A549 (cell line): ENCODE measurements around the gene GPRC6A. TPM values are rescaled to one million over a fixed set of nuclear protein-coding genes. Genes with fewer than 3 reads are reported as not detected.
A peak's percentile ranks its signal among the peaks of the same experiment; 100 is the strongest.

ENCODE experiments used
- ATAC-seq, 2 experiments: fragments of 200-7000 bp in 1 of 2; fragments of >200 bp in 1 of 2; cut with Nextera tagmentation in 1 of 2; cut with Tn5 transposase in 1 of 2; 3 replicates each; pipeline versions ENCODE4 v1.8.0 to v1.9.1; 2018 to 2020; ENCODE audit warnings: mild to moderate bottlenecking in 1 of 2, moderate library complexity in 1 of 2
- CTCF ChIA-PET: fragments of 300-600 bp; sonication (Branson Sonifier 250); formaldehyde crosslinking; extraction: SDS; loops from one replicate; lab custom pipeline; 2021; ENCODE audit warnings: antibody characterized with exemption, inconsistent platforms; lab: Yijun Ruan, JAX
- POLR2A ChIA-PET: fragments of 350-600 bp; formaldehyde crosslinking; extraction: SDS; loops from one replicate; lab custom pipeline; 2021; ENCODE audit warnings: antibody characterized with exemption, inconsistent platforms; lab: Yijun Ruan, JAX
- DNase-seq, 2 experiments: peaks; one replicate each; pipeline versions ENCODE4 v3.0.0 to v3.0.0-alpha.2; 2011 to 2016; ENCODE audit warnings: low read depth in 1 of 2, low spot score in 1 of 2
- FAIRE-seq: peaks from 2 replicates; lab custom pipeline; 2011; peaks lifted over from hg19 to GRCh38; lab: Jason Lieb, UNC
- H3K27ac ChIP-seq, 2 experiments: fragments of >200 bp; sonication (Bioruptor Twin); formaldehyde crosslinking; 3 replicates each; pipeline ENCODE4 v1.5.1; 2016 to 2017
- H3K4me1 ChIP-seq: fragments of >200 bp; sonication (Bioruptor Twin); formaldehyde crosslinking; 3 replicates; pipeline ENCODE4 v1.6.1; 2016
- H3K4me2 ChIP-seq: fragments of >200 bp; sonication (Bioruptor Twin); formaldehyde crosslinking; 3 replicates; pipeline ENCODE4 v1.6.1; 2016
- H3K4me3 ChIP-seq: fragments of >200 bp; sonication (Bioruptor Twin); formaldehyde crosslinking; 3 replicates; pipeline ENCODE4 v1.5.1; 2016
- H3K9me3 ChIP-seq: fragments of >200 bp; sonication (Bioruptor Twin); formaldehyde crosslinking; 3 replicates; pipeline ENCODE4 v1.6.1; 2016
- CHD2 ChIP-seq: fragments of 150-350 bp; IDR thresholded peaks from 2 replicates; pipeline ENCODE4 v1.6.1; 2014; ENCODE audit warnings: low read length; ENCODE audit not compliant: partially characterized antibody
- CHD4 ChIP-seq: fragments of 200-600 bp; sonication (generic); IDR thresholded peaks from 2 replicates; pipeline ENCODE4 v1.6.1; 2016; ENCODE audit warnings: antibody characterized with exemption, mild to moderate bottlenecking, borderline replicate concordance
- EP300 ChIP-seq, 2 experiments: fragments of >200 bp; sonication (Bioruptor Twin); formaldehyde crosslinking; IDR thresholded peaks; 2 replicates in 1 of 2; 3 replicates in 1 of 2; pipeline ENCODE4 v1.6.1; 2016 to 2017
- FOSB ChIP-seq: fragments of 250-450 bp; sonication (Bioruptor Pico); IDR thresholded peaks from 2 replicates; pipeline ENCODE4 v1.5.0; 2020; ENCODE audit warnings: mild to moderate bottlenecking, moderate library complexity
- GATA3 ChIP-seq: IDR thresholded peaks from 2 replicates; pipeline ENCODE4 v1.6.1; 2012; ENCODE audit warnings: borderline replicate concordance
- HDAC2 ChIP-seq: fragments of 200-600 bp; sonication (generic); IDR thresholded peaks from 2 replicates; pipeline ENCODE4 v1.6.1; 2016
- HOXA7 ChIP-seq: fragments of 250-450 bp; sonication (Bioruptor Pico); IDR thresholded peaks from 2 replicates; pipeline ENCODE4 v1.5.0; 2020; ENCODE audit warnings: mild to moderate bottlenecking, moderate library complexity
- HOXB5 ChIP-seq: fragments of 250-450 bp; sonication (Bioruptor Pico); IDR thresholded peaks from 2 replicates; pipeline ENCODE4 v1.5.0; 2020; ENCODE audit warnings: mild to moderate bottlenecking, moderate library complexity
- JUN ChIP-seq, 2 experiments: fragments of >200 bp; sonication (Bioruptor Twin); formaldehyde crosslinking; IDR thresholded peaks; 2 replicates in 1 of 2; 3 replicates in 1 of 2; pipeline ENCODE4 v1.6.1; 2016 to 2017
- KDM1A ChIP-seq: fragments of 200-600 bp; sonication (generic); IDR thresholded peaks from 2 replicates; pipeline ENCODE4 v1.6.1; 2016; ENCODE audit warnings: low read depth, mild to moderate bottlenecking
- MAFK ChIP-seq: fragments of 450-650 bp; IDR thresholded peaks from 2 replicates; pipeline ENCODE4 v1.6.1; 2014; ENCODE audit not compliant: partially characterized antibody
- MYC ChIP-seq: IDR thresholded peaks from 2 replicates; pipeline ENCODE4 v1.6.1; 2012; ENCODE audit warnings: mild to moderate bottlenecking, inconsistent platforms, low read length, improper control_type of control experiment, borderline replicate concordance
- NFE2L2 ChIP-seq: fragments of 150-350 bp; conservative IDR thresholded peaks from 2 replicates; pipeline ENCODE4 v1.6.1; 2014; ENCODE audit warnings: low read length
- NR3C1 ChIP-seq: fragments of >200 bp; sonication (Bioruptor Twin); formaldehyde crosslinking; IDR thresholded peaks from 3 replicates; pipeline ENCODE4 v1.6.1; 2017
- PHF8 ChIP-seq: fragments of 200-600 bp; sonication (generic); IDR thresholded peaks from 2 replicates; pipeline ENCODE4 v1.6.1; 2016; ENCODE audit warnings: low read depth, mild to moderate bottlenecking, antibody characterized with exemption, moderate library complexity, borderline replicate concordance
- POLR2A ChIP-seq: IDR thresholded peaks from 2 replicates; pipeline ENCODE4 v1.6.1; 2012; ENCODE audit warnings: mild to moderate bottlenecking, low read length
- RAD21 ChIP-seq, 2 experiments: fragments of >200 bp in 1 of 2; sonication (Bioruptor Twin) in 1 of 2; formaldehyde crosslinking in 1 of 2; IDR thresholded peaks in 1 of 2; conservative IDR thresholded peaks in 1 of 2; 2 replicates in 1 of 2; 3 replicates in 1 of 2; pipeline ENCODE4 v1.6.1; 2012 to 2018; ENCODE audit warnings: inconsistent platforms in 1 of 2
- RARB ChIP-seq: fragments of 250-450 bp; sonication (Bioruptor Pico); IDR thresholded peaks from 2 replicates; pipeline ENCODE4 v1.8.0; 2021; ENCODE audit warnings: mild to moderate bottlenecking, moderate library complexity
- SMC3 ChIP-seq: fragments of >200 bp; sonication (Bioruptor Twin); formaldehyde crosslinking; IDR thresholded peaks from 3 replicates; pipeline ENCODE4 v1.6.1; 2018; ENCODE audit warnings: inconsistent platforms
- TFCP2L1 ChIP-seq: fragments of 250-450 bp; sonication (Bioruptor Pico); IDR thresholded peaks from 2 replicates; pipeline ENCODE4 v1.5.0; 2021; ENCODE audit warnings: mild to moderate bottlenecking
- ZSCAN20 ChIP-seq: fragments of 250-450 bp; sonication (Bioruptor Pico); IDR thresholded peaks from 2 replicates; pipeline ENCODE4 v1.8.0; 2022; ENCODE audit warnings: mild to moderate bottlenecking, moderate library complexity
- WGBS: methylation state at CpG from one replicate; pipeline ENCODE4 v1.1.6; 2017; ENCODE audit errors: missing lambda C conversion rate; 5-methylcytosine and 5-hydroxymethylcytosine counted together
- polyA plus RNA-seq, 4 experiments: library from polyadenylated mRNA; depleted of rRNA in 3 of 4; stranded (reverse); fragments of >200 nt; fragmentation: RNase III in 1 of 4; extraction: RNeasy Plus Mini Kit Qiagen cat#74134 plus additional on column Dnase treatment in 1 of 4; gene quantifications; 2 replicates in 3 of 4; 3 replicates in 1 of 4; pipeline ENCODE4 v1.2.3, GENCODE V29; 2011 to 2017
- TF ChIP-seq, protein P1 (sequence below): IDR thresholded peaks from 2 replicates; pipeline ENCODE4 v1.6.1; 2012
- TF ChIP-seq, protein P2 (sequence below): fragments of >200 bp; sonication (Bioruptor Twin); formaldehyde crosslinking; IDR thresholded peaks from 3 replicates; pipeline ENCODE4 v1.6.1; 2016
- TF ChIP-seq, protein P3 (sequence below): IDR thresholded peaks from 2 replicates; pipeline ENCODE4 v1.6.1; 2012; ENCODE audit warnings: low read depth, borderline replicate concordance

Gene GPRC6A
- polyA plus RNA-seq, 2 of the 4 experiments (the other 2 are of a cell fraction), result not detected

GRCh38 chr6:116876107-116876506, 47.2 kb upstream of the GPRC6A start (continued):
- TF ChIP-seq HOXB5 (CRISPR knock-in tag) (no peak), POLR2A (no peak), RAD21 (conservative IDR thresholded peaks at IDR 0.05 in 1 of 2, IDR thresholded peaks at IDR 0.05 in 1 of 2) (no peak), NFE2L2 (no peak), PHF8 (no peak)
- TF ChIP-seq, protein P1, sequence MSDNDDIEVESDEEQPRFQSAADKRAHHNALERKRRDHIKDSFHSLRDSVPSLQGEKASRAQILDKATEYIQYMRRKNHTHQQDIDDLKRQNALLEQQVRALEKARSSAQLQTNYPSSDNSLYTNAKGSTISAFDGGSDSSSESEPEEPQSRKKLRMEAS, result no peak

DNA sequence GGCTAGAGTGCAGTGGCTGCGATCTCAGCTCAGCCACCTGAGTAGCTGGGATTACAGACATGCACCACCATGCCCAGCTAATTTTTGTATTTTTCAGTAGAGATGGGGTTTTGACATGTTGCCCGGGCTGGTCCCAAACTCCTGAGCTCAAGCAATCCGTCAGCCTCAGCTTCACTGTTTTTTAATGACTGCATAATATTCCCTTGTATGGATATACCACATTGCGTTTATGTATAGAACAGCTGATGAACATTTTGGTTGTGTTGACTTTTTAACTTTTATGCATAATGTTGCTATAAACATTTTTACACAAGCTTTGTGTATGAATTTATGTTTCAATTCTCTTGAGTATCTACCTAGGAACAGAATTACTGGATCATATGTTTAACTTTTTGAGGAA, 43.9 kb upstream of the GPRC6A start:
- no peak overlapping the region for H3K4me2 ChIP-seq
- no peak for DNase-seq
- H3K9me3 ChIP-seq, result no peaks in the 10 kb centered on the region
- CTCF ChIA-PET, result no interaction called here
- no peak overlapping the region for H3K4me3 ChIP-seq
- POLR2A ChIA-PET, result no interaction called here
- ATAC-seq, result no peak
- FAIRE-seq, result no peak
- H3K4me1 ChIP-seq, result no peaks in the 10 kb centered on the region; the same call in 2 of the 3 replicates
- TF ChIP-seq GATA3 (no peak), ZSCAN20 (no peak)
- WGBS, result 45% methylated on average over 4 of the region's 4 CpGs
- no peak overlapping the region for H3K27ac ChIP-seq

DNA sequence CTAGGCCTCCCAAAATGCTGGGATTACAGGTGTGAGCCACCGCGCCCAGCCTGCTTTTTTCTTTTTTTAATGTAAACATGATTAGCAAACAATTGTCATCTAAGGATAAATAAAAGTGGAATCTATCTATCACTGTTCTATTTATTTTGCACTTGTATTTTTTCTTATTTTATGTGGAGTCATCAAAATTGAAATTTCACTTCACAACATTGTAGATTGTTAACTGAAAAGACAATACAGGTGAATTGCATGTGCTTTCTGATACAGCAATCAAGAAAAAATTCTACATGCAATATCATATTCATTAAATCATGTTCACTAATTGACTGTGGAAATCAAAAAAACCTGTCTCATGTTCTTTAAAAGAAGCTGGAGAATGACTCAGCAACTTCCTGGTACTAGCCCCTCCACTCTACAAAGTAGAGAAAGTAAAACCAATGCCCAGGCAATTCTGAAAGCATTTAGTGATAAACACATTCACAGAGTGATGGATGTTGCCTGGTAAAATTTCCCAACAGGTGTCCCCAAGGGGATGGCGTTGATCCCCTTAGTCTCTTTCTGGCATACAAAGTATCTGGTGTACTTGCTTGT, 37.5 kb upstream of the GPRC6A start:
- DNase-seq (no peak), ATAC-seq (no peak), FAIRE-seq (no peak)
- TF ChIP-seq FOSB (CRISPR knock-in tag) (no peak), NFE2L2 (peak; percentile 67), TFCP2L1 (no peak), RARB (CRISPR knock-in tag) (no peak), SMC3 (no peak), JUN (IDR thresholded peaks at IDR 0.05) (no peak), MYC (no peak), MAFK (peak; percentile 83), HDAC2 (no peak), CHD4 (no peak), HOXA7 (no peak)
- TF ChIP-seq, protein P2, sequence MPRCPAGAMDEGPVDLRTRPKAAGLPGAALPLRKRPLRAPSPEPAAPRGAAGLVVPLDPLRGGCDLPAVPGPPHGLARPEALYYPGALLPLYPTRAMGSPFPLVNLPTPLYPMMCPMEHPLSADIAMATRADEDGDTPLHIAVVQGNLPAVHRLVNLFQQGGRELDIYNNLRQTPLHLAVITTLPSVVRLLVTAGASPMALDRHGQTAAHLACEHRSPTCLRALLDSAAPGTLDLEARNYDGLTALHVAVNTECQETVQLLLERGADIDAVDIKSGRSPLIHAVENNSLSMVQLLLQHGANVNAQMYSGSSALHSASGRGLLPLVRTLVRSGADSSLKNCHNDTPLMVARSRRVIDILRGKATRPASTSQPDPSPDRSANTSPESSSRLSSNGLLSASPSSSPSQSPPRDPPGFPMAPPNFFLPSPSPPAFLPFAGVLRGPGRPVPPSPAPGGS, result no peak
- Histone ChIP-seq H3K9me3 (no peaks in the 10 kb centered on the region), H3K27ac (0 out of 6 replicates have a peak overlapping the region, but pooled peaks of 1 of the 2 experiments have one; percentile 3), H3K4me3 (no peak overlapping the region), H3K4me2 (no peak overlapping the region), H3K4me1 (no peaks in the 10 kb centered on the region)
- CTCF ChIA-PET, result no interaction called here
- WGBS, result 87% methylated on average over 3 of the region's 3 CpGs
- POLR2A ChIA-PET, result no interaction called here

- DNase-seq, result no peak
- CTCF ChIA-PET, result no interaction called here
- peaks cover 5% of the 10 kb centered on the region; the same call in 1 of the 3 replicates for H3K9me3 ChIP-seq
- H3K27ac ChIP-seq, result no peak overlapping the region
- ATAC-seq, result no peak
- no peak overlapping the region for H3K4me2 ChIP-seq
- FAIRE-seq, result no peak
- H3K4me3 ChIP-seq, result no peak overlapping the region
- no peaks in the 10 kb centered on the region for H3K4me1 ChIP-seq
- POLR2A ChIA-PET, result no interaction called here
- TF ChIP-seq, protein P3, sequence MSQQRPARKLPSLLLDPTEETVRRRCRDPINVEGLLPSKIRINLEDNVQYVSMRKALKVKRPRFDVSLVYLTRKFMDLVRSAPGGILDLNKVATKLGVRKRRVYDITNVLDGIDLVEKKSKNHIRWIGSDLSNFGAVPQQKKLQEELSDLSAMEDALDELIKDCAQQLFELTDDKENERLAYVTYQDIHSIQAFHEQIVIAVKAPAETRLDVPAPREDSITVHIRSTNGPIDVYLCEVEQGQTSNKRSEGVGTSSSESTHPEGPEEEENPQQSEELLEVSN, result no peak
- TF ChIP-seq HOXA7 (no peak), NFE2L2 (no peak), CHD4 (no peak), KDM1A (no peak), NR3C1 (no peak), RAD21 (conservative IDR thresholded peaks at IDR 0.05 in 1 of 2, IDR thresholded peaks at IDR 0.05 in 1 of 2) (no peak), RARB (CRISPR knock-in tag) (no peak), CHD2 (no peak), MYC (no peak), EP300 (IDR thresholded peaks at IDR 0.05) (no peak), MAFK (no peak)
Measured at GRCh38 chr6:116859264-116859663, 30.4 kb upstream of the GPRC6A start.
